LNCAP (cell line): Measurements from ENCODE around the gene CFAP77.

ENCODE experiments used
- CTCF ChIP-seq: fragments of 450-650 bp; IDR thresholded peaks from 2 replicates; pipeline ENCODE4 v1.5.1; 2017; ENCODE audit warnings: mild to moderate bottlenecking

The CFAP77 gene

GRCh38 chr9:132395560-132395959, 14.5 kb upstream of the CFAP77 start:
- TF ChIP-seq CTCF: no peak

GRCh38 chr9:132401824-132402223, 8.2 kb upstream of the CFAP77 start:
- no peak for TF ChIP-seq CTCF

GRCh38 chr9:132404228-132404881, 5.7 kb upstream of the CFAP77 start:
- TF ChIP-seq CTCF: no peak

GRCh38 chr9:132406554-132407122, 3.4 kb upstream of the CFAP77 start, which contains the start of gene TTF1:
Gene TTF1, minus strand, starts transcription at chr9:132406840. Its CDS starts 4,019 bp downstream, at chr9:132402821.
- no peak for TF ChIP-seq CTCF

GRCh38 chr9:132407196-132407595, 2.8 kb upstream of the CFAP77 start:
- TF ChIP-seq CTCF: no peak

GRCh38 chr9:132408521-132408920, 1.5 kb upstream of the CFAP77 start:
- TF ChIP-seq CTCF: no peak

- no peak for TF ChIP-seq CTCF
These were observed 631 bp downstream of the CFAP77 start for GRCh38 chr9:132410642-132411041.

- peak; percentile 61 for TF ChIP-seq CTCF
These were observed 1.1 kb downstream of the CFAP77 start for GRCh38 chr9:132411091-132411508.
